Endothelial cell of umbilical vein (primary cell): ENCODE measurements around the gene MAT2A. TPM values are rescaled to one million over a fixed set of nuclear protein-coding genes. Genes with fewer than 3 reads are reported as not detected.

Experiments
- BruUV-seq: library from RNA; stranded (reverse); fragments of 400-500 nt; replicated peaks from 2 replicates; lab custom pipeline; 2021; lab: Mats Ljungman, UMichigan
- CTCF ChIA-PET: fragments of 300-600, 350-600 bp; sonication (Branson Sonifier 250); formaldehyde crosslinking; loops from one replicate; lab custom pipeline; 2021; ENCODE audit warnings: antibody characterized with exemption, inconsistent platforms; lab: Charles Lee
- POLR2A ChIA-PET: fragments of 300-600, 350-600 bp; sonication (Branson Sonifier 250); formaldehyde crosslinking; loops from one replicate; lab custom pipeline; 2021; ENCODE audit warnings: antibody characterized with exemption, inconsistent platforms; lab: Charles Lee
- DNase-seq: peaks from one replicate; pipeline ENCODE4 v3.0.0-alpha.2; 2011; ENCODE audit warnings: low read depth, low spot score
- FAIRE-seq: peaks from 2 replicates; lab custom pipeline; 2011; peaks lifted over from hg19 to GRCh38; lab: Jason Lieb, UNC
- H2AFZ ChIP-seq: 2 replicates; pipeline ENCODE4 v1.6.0; 2012; ENCODE audit warnings: low read depth, low read length, control low read depth, inconsistent platforms
- H3K27ac ChIP-seq: 2 replicates; pipeline ENCODE4 v1.5.1; 2011; ENCODE audit warnings: low read depth, mild to moderate bottlenecking, control low read depth, low read length, moderate library complexity; ENCODE audit not compliant: insufficient read depth
- H3K27me3 ChIP-seq, 2 experiments: 2 replicates each; pipeline versions ENCODE4 v1.6.0 to v1.6.1; 2011; ENCODE audit warnings: low read length in 2 of 2, mixed read lengths in 1 of 2; ENCODE audit not compliant: control insufficient read depth in 2 of 2, insufficient read depth in 2 of 2
- H3K36me3 ChIP-seq, 2 experiments: 2 replicates in 1 of 2; 3 replicates in 1 of 2; pipeline ENCODE4 v1.5.1; 2011; ENCODE audit warnings: low read length in 2 of 2, mild to moderate bottlenecking in 1 of 2, moderate library complexity in 1 of 2; ENCODE audit not compliant: control insufficient read depth in 2 of 2, insufficient read depth in 2 of 2; ENCODE audit errors: extremely low read depth in 1 of 2
- H3K4me1 ChIP-seq: 3 replicates; pipeline ENCODE4 v1.5.1; 2011; ENCODE audit warnings: mild to moderate bottlenecking, low read length; ENCODE audit not compliant: control insufficient read depth, insufficient read depth; ENCODE audit errors: extremely low read depth
- H3K4me2 ChIP-seq: 2 replicates; pipeline ENCODE4 v1.6.1; 2011; ENCODE audit warnings: low read length, control low read depth, mixed read lengths; ENCODE audit not compliant: insufficient read depth
- H3K4me3 ChIP-seq, 3 experiments: fragments of 200-600 bp in 1 of 3; sonication (generic), shearing (Covaris generic) in 1 of 3; replicated peaks in 1 of 3; 2 replicates each; pipeline ENCODE4 v1.5.1; 2011 to 2016; ENCODE audit warnings: control low read depth in 3 of 3, low read length in 3 of 3, mild to moderate bottlenecking in 2 of 3, inconsistent platforms in 1 of 3, low read depth in 1 of 3, moderate library complexity in 1 of 3; ENCODE audit not compliant: insufficient read depth in 1 of 3
- H3K79me2 ChIP-seq: 2 replicates; pipeline ENCODE4 v1.6.0; 2012; ENCODE audit warnings: low read length, inconsistent platforms; ENCODE audit not compliant: control insufficient read depth, insufficient read depth
- H3K9ac ChIP-seq: replicated peaks from 2 replicates; pipeline ENCODE3; 2011; ENCODE audit warnings: low read length, control low read depth; ENCODE audit not compliant: insufficient read depth; ENCODE audit errors: extremely low read depth
- H3K9me1 ChIP-seq: replicated peaks from 3 replicates; pipeline ENCODE4 v1.6.0; 2011; ENCODE audit warnings: mild to moderate bottlenecking, low read length; ENCODE audit not compliant: control insufficient read depth, insufficient read depth; ENCODE audit errors: extremely low read depth
- H3K9me3 ChIP-seq: replicated peaks from 2 replicates; pipeline ENCODE4 v1.5.1; 2012; ENCODE audit warnings: low read length, inconsistent platforms; ENCODE audit not compliant: control insufficient read depth, insufficient read depth
- H4K20me1 ChIP-seq: replicated peaks from 2 replicates; pipeline ENCODE3; 2011; ENCODE audit warnings: mild to moderate bottlenecking, low read length; ENCODE audit not compliant: control insufficient read depth, insufficient read depth; ENCODE audit errors: extremely low read depth
- CTCF ChIP-seq, 2 donors: IDR thresholded peaks; 1 replicate in 1 of 2; 2 replicates in 1 of 2; pipeline ENCODE4 v1.5.1; 2011; ENCODE audit warnings: low read length in 2 of 2, mild to moderate bottlenecking in 2 of 2, moderate library complexity in 2 of 2, control low read depth in 1 of 2, inconsistent platforms in 1 of 2, low read depth in 1 of 2; ENCODE audit not compliant: insufficient read depth in 1 of 2; ENCODE audit errors: extremely low read depth in 1 of 2
- POLR2A ChIP-seq: IDR thresholded peaks from 2 replicates; pipeline ENCODE4 v1.6.1; 2012; ENCODE audit warnings: low read depth, mild to moderate bottlenecking, control low read depth, low read length
- dilution Hi-C: fragments of 300-500 bp; cut with MboI; formaldehyde crosslinking; loops from one replicate; pipeline ENCODE4 v1.15.0; 2019; ENCODE audit warnings: low sequenced_read_pairs; ENCODE audit not compliant: extremely low pct_ligation_motif_present
- intact Hi-C: fragments of 100-400 bp; cut with micrococcal nuclease; formaldehyde crosslinking; loops from one replicate; pipeline ENCODE4 v1.10.0; 2022
- polyA plus RNA-seq, 4 experiments: library from polyadenylated mRNA; depleted of rRNA in 3 of 4; stranded (reverse) in 3 of 4; unstranded in 1 of 4; fragments of >200 nt; gene quantifications; 2 replicates each; pipeline versions ENCODE4 v1.2.1 to v1.2.3, GENCODE V29; 2011 to 2012; ENCODE audit warnings: missing spikeins in 1 of 4
- total RNA-seq: library from RNA; stranded (reverse); gene quantifications from 2 replicates; pipeline ENCODE4 v1.2.3, GENCODE V29; 2021
- TF ChIP-seq, protein P1 (sequence below): IDR thresholded peaks from 2 replicates; pipeline ENCODE4 v1.6.1; 2011; ENCODE audit not compliant: insufficient read depth, insufficient read length

The MAT2A gene
- total and polyA plus RNA-seq, 2 donors (not counting 3 experiments of a cell fraction or from before 2014, with no cell fraction given): 172 to 257 TPM

DNA sequence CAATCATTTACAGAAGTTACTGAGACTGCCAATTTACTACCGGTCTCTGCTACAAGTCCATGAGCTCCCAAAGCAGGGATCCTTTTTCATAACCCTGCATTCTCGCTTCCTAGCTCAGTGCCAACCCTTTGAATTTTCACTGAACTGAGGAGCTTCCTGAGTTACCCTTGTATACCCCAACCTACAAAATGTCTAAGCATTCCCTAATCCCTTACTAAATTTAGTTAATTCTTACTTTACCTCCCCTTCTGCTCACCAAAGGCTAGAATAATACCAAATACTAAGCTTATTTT is 9.6 kb downstream of the MAT2A start:
- DNase-seq (no peak), FAIRE-seq (no peak)
- H3K27me3 ChIP-seq: no peaks in the 10 kb centered on the region
- no peak overlapping the region for H2AFZ ChIP-seq
- no peaks in the 10 kb centered on the region for H4K20me1 ChIP-seq
- H3K4me2 ChIP-seq: no peak overlapping the region
- dilution Hi-C loops (no loop called here), intact Hi-C loops (no loop called here)
- no peak overlapping the region for H3K27ac ChIP-seq
- CTCF ChIA-PET: interaction anchor here (1.0 to 6.8 kb wide), 9 partner anchors 8 to 481 kb away, joined by 3 to 236 read pairs (median 4); partner anchors contain the start of gene SH2D6
- no peak overlapping the region for H3K4me3 ChIP-seq
- H3K9me1 ChIP-seq: no peaks in the 10 kb centered on the region
- no peak overlapping the region for H3K9ac ChIP-seq
- no peaks in the 10 kb centered on the region for H3K9me3 ChIP-seq
- BruUV-seq: no TSS peak
- peaks cover 17% of the 10 kb centered on the region for H3K4me1 ChIP-seq
- TF ChIP-seq CTCF (IDR thresholded peaks at IDR 0.05; ENCODE audit: extremely low read depth in 1 of 2, insufficient read depth in 1 of 2, low read depth in 1 of 2, low read length in 2 of 2): no peak
- TF ChIP-seq POLR2A: peak; percentile 29
- H3K79me2 ChIP-seq: no peaks in the 10 kb centered on the region
- POLR2A ChIA-PET: interaction anchor here (1.3 to 6.3 kb wide), 4 partner anchors 9 to 194 kb away, joined by 3 to 73 read pairs (median 3); partner anchors contain the start of genes ELMOD3, MAT2A and RETSAT
- peaks cover 13 to 41% of the 10 kb centered on the region in 2 experiments for H3K36me3 ChIP-seq

GRCh38 chr2:85549095-85549494 is 10.1 kb downstream of the MAT2A start:
- Histone ChIP-seq H3K36me3 (peaks cover 13 to 40% of the 10 kb centered on the region in 2 experiments), H4K20me1 (no peaks in the 10 kb centered on the region), H2AFZ (no peak overlapping the region), H3K27me3 (no peaks in the 10 kb centered on the region), H3K4me3 (no peak overlapping the region), H3K4me1 (peaks cover 17% of the 10 kb centered on the region), H3K27ac (no peak overlapping the region), H3K9ac (no peak overlapping the region), H3K79me2 (no peaks in the 10 kb centered on the region), H3K9me3 (no peaks in the 10 kb centered on the region), H3K4me2 (no peak overlapping the region), H3K9me1 (no peaks in the 10 kb centered on the region)
- ChIA-PET CTCF (interaction anchor here (1.0 to 6.8 kb wide), 9 partner anchors 29 to 482 kb away, joined by 3 to 236 read pairs (median 4); partner anchors contain the start of gene SH2D6), POLR2A (interaction anchor here (0.6 to 6.3 kb wide), 5 partner anchors 9 to 130 kb away, joined by 3 to 73 read pairs (median 4); partner anchors contain the start of genes MAT2A and SH2D6)
- intact Hi-C loops (no loop called here), dilution Hi-C loops (no loop called here)
- FAIRE-seq: no peak
- TF ChIP-seq, protein P1, sequence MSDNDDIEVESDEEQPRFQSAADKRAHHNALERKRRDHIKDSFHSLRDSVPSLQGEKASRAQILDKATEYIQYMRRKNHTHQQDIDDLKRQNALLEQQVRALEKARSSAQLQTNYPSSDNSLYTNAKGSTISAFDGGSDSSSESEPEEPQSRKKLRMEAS: no peak
- TSS peak; percentile 8 for BruUV-seq
- no peak for DNase-seq
